ENCODE results near the gene HDAC11. TPM values are rescaled to one million over a fixed set of nuclear protein-coding genes. Genes with fewer than 3 reads are reported as not detected.

The HDAC11 gene
- total and polyA plus RNA-seq, 8 donors = 14.0 to 22.0 (median 20.8) TPM

DNA sequence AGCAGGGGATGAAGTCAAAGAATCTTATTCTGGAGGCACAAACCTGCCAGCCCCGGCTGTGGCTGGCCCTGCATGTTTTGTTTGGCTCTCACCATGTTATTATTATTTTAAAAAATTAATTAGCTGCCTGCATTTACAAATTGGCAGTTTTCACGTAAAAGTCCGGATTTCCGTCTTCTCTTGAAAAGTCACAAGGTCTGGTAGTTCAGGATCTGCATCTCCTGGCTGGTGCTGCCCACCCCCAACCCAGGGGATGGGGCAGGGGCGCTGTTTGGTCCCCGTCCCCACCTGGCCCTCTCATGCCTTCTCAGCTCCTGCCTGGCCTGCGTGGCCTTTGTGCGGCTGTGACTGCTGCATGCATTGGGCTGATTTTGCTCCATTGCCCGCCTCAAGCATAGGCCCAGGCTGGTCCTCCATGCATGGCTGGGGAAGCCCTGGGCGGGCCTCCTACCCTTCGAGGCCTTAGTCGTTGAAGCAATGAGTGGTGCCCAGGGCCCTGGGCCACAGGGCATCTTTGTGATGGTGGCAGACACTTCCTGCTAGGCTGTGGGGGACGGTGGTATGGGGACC, 70.8 kb downstream of the HDAC11 start:
- Histone ChIP-seq H3K27ac (no peak overlapping the region), H3K4me3 (no peak overlapping the region), H3K9me3 (no peaks in the 10 kb centered on the region), H3K4me1 (peaks cover 0 to 10% of the 10 kb centered on the region in 2 donors), H3K36me3 (no peaks in the 10 kb centered on the region), H3K27me3 (peaks cover 0 to 87% of the 10 kb centered on the region in 2 donors)
- intact Hi-C loops (cut with DNase I) = no loop called here
- ATAC-seq (no peak), DNase-seq (peak in 1 of 4 donors; percentile 61)
- no peak for TF ChIP-seq CTCF (IDR thresholded peaks at IDR 0.05)

DNA sequence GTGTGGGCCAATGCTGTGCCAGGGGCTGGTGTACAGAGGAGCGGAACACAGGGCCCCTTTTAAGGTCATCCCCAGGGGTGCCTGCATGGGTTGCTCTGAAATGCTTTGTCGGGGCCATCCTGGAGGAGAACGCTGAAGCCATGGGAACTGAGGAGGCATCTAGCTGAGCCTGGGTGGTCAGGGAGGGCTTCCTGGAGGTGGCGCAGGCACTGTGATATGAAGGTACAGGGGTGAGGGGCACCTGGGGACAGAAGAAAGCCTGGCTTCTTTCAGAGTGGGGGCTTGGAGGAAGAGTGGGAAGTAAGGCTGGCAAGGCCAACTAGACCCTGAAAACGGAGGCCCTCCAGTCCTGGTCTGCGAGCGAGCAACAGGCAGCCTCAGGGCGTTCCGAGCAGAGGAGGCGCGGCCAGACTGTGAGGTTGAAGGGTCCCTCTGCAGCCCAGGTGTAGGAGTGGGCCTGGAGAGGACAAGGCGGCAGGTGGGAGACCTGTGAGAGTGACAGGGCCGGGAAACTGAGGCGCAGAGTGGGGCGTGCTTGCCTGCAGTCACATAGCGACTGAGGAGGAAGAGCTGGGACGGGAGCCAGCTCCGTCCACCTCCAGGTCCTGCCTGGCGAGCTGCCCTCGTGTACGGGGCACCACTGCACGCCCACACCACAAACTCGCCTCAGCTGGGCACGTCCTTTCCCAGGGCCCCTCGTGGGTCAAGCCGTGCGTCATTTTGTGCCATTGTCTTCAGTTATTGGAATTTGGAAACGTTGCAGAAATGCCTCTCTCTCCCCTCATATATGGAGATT, 72.9 kb downstream of the HDAC11 start:
- DNase-seq = peak in 1 of 4 donors; percentile 67
- Histone ChIP-seq H3K27me3 (peaks cover 0 to 88% of the 10 kb centered on the region in 2 donors), H3K36me3 (no peaks in the 10 kb centered on the region), H3K4me3 (no peak overlapping the region), H3K4me1 (peaks cover 0 to 10% of the 10 kb centered on the region in 2 donors), H3K9me3 (no peaks in the 10 kb centered on the region), H3K27ac (no peak overlapping the region)
- intact Hi-C loops (cut with DNase I) = no loop called here
- no peak for ATAC-seq
- no peak for TF ChIP-seq CTCF (IDR thresholded peaks at IDR 0.05)

GRCh38 chr3:13553686-13554085, 73.6 kb downstream of the HDAC11 start:
- no peak overlapping the region for H3K27ac ChIP-seq
- TF ChIP-seq CTCF (IDR thresholded peaks at IDR 0.05) = no peak
- H3K27me3 ChIP-seq = peaks cover 0 to 84% of the 10 kb centered on the region in 2 donors
- no peak for ATAC-seq
- H3K36me3 ChIP-seq = no peaks in the 10 kb centered on the region
- no peaks in the 10 kb centered on the region for H3K9me3 ChIP-seq
- intact Hi-C loops (cut with DNase I) = no loop called here
- peak in 1 of 4 donors; percentile 76 for DNase-seq
- H3K4me1 ChIP-seq = peaks cover 0 to 4% of the 10 kb centered on the region in 2 donors
- H3K4me3 ChIP-seq = no peak overlapping the region

GRCh38 chr3:13555753-13556152, 75.6 kb downstream of the HDAC11 start:
- no peak overlapping the region for H3K4me3 ChIP-seq

More at GRCh38 chr3:13555753-13556152, 75.6 kb downstream of the HDAC11 start:
- ATAC-seq (no peak), DNase-seq (peak in 1 of 4 donors; percentile 33)
- Histone ChIP-seq H3K36me3 (no peaks in the 10 kb centered on the region), H3K27ac (no peak overlapping the region), H3K9me3 (no peaks in the 10 kb centered on the region), H3K4me1 (no peaks in the 10 kb centered on the region), H3K27me3 (peaks cover 0 to 81% of the 10 kb centered on the region in 2 donors)
- intact Hi-C loops (cut with DNase I) = no loop called here
- TF ChIP-seq CTCF (IDR thresholded peaks at IDR 0.05) = no peak

Other genes starting within 250 kb of the HDAC11 start
- gene NUP210, start 60.0 kb upstream of the HDAC11 start, total RNA-seq = 10 to 100 TPM; 17.7 to 23.5 TPM
- 10 to 100 TPM; 16.0 to 19.7 (median 18.1) TPM for gene NUP210, start 60.0 kb upstream of the HDAC11 start, polyA plus RNA-seq (ENCODE audit: insufficient read length in 6 of 6)
- 10 to 100 TPM; 69.8 to 96.6 TPM for gene FBLN2, start 68.8 kb downstream of the HDAC11 start, total RNA-seq
- gene FBLN2, start 68.8 kb downstream of the HDAC11 start, polyA plus RNA-seq (ENCODE audit: insufficient read length in 6 of 6) = 10 to 100 TPM; 27.5 to 51.9 (median 34.6) TPM